Endometrium (tissue), 2 donors: ENCODE results near the gene LNX1.

Source experiments
- FAIRE-seq: peaks from 2 replicates; lab custom pipeline; 2012; peaks lifted over from hg19 to GRCh38; lab: Jason Lieb, UNC
- donor health status: control.
- donor health status: control.

LNX1 gene

GRCh38 chr4:53591372-53591892 is at the start of gene LNX1:
TSS of gene LNX1 (minus strand) at chr4:53591486. CDS start at chr4:53574002, 17,484 bp downstream.
- FAIRE-seq, result no peak

GRCh38 chr4:53640576-53641453 is 49.5 kb upstream of the LNX1 start:
- no peak for FAIRE-seq

DNA sequence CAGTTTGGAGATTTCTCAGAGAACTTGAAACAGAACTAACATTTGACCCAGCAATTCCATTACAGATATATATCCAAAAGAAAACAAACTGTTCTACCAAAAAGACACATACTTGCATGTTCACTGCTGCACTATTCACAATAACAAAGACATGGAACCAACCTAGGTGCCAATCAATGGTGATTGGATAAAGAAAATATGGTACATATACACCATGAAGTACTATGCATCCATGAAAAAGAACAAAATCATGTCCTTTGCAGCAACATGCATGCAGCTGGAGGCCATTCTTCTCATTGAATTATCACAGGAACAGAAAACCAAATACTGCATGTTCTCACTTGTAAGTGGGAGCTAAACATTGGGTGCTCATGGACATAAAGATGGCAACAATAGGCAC is 47.6 kb upstream of the LNX1 start:
- no peak for FAIRE-seq

GRCh38 chr4:53637348-53637747 is 46.1 kb upstream of the LNX1 start:
- no peak for FAIRE-seq

DNA sequence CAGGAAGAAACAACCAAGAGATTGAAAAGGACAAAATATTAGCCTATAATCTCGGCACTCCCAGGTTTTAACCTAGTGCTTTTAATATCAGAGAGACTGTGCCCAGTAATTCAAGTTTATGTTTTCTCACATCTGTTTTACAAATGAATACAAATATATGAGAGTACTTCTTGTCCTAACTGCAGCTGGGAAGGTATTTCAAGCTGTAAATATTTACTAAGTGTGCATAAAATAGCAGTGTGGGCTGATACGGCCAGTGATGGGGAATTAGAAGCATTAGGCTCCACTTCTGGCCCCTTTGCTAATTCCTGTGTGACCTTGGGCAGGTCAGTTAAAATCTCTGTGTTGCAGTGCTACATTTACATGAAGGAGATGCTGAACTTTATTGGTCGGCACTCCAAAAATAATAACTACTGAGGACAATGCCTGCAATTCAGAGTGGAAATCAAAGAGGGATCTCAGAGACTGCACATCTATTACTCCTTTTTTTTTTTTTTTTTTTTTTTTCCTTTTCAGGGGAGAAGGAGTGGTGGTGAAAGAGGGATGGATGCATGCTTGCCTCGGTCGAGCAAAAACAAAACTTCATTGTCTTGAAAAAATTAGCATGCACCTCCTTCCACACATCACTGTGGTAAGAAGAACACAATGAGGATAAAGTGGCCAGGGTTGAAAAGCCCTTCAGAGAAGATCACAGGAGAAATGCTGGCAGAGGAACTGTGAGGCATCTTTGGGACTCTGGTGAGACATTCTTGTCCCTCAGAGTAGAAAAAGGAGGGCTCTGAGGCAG is 44.6 kb upstream of the LNX1 start:
- FAIRE-seq, result peak; percentile 97

DNA sequence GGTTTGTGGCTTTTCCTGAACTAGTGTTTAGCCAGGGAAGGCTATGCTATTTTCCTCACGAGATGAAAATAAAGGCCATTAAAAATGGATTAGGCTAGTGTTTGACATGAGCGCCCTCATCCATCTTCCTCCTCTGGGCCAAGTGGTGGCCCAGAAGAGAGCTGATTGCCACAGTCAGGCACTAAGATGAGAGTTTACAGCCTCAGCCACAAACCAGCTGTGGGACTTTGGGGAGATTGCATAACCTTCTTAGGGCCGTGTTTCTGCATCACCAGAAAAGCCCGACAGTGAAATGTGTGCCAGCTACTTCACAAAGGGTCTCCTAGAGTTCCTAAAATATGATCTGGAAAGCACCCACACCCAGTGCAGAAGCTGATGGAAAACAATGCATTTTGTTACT is 42.3 kb upstream of the LNX1 start:
- FAIRE-seq, result no peak

GRCh38 chr4:53629296-53629695 is 38.0 kb upstream of the LNX1 start:
- no peak for FAIRE-seq

- no peak for FAIRE-seq
Observed at GRCh38 chr4:53626491-53626890, 35.2 kb upstream of the LNX1 start.

DNA sequence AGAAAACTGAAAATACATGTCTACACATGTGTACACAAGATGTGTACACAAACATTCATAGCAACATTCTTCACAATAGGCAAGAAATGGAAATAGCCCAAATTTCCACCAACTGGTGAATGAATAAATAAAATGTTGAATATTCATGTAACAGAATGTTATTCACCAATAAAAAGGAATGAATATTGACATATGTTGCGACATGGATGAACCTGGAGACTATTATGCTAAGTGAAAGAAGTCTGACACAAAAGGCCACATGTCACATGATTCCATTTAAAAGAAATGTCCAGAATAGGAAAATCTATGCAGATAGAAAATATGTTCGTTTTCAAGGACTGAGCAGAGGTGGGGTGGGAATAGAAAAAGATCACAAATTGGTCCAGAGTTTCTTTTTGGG is 34.6 kb upstream of the LNX1 start:
- FAIRE-seq, result no peak

DNA sequence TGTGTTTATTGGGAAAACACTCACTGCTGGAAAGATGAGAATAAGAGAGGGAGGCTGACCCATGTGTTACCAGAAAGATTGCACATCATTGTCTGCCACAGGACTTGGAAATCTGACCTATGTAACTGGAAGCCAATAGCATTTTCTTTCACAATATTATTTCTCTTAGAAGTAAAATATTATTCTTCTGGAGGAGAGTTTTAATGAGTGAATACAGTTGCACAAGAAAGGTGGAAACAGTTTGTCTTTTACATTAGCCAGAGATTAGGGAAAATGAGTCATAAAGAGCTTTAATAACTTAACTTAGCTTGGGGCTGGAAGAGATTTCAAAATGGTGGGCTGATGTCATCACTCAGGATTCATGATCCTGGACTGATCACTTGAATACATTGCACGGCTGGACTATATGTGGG is 31.5 kb upstream of the LNX1 start:
- FAIRE-seq, result no peak

GRCh38 chr4:53620956-53621355 is 29.7 kb upstream of the LNX1 start:
- FAIRE-seq, result no peak

DNA sequence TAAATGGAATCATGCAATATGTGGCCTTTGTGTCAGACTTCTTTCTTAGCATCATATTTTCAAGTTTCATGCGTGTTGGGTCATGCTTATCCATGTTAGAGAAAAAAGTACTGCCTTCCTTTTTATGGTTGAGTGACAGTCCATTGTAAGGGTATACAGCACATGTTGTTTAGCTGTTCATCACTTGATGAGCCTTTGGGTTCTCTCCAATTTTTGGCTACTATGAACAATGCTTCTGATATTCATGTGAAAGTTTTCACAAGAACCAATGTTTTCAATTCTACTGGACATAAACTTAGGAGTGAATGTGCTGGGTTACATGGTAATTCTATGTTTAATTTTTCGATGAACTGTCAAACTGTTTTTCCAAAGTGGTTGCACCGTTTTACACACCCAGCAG is 28.1 kb upstream of the LNX1 start:
- FAIRE-seq, result no peak

DNA sequence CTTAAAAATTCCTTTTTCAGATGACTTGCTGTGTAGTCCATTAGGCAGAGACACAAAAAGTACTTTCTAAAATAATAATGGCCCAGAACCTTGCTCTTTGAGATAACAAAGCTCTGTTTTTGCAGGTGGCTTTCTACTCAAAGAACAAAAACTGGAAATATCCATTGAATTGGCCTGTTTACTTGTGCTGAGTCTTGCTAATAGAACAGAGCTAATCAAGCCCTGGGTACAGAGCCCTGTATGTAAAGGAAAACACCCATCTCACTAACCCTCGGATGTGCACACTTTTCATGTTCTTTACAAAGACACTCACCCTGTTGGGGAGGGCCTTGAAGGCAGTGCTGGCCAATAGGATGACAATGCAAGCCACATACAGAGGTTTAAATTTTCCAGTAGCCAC is 27.0 kb upstream of the LNX1 start:
- FAIRE-seq, result no peak

GRCh38 chr4:53617101-53617680 is 25.9 kb upstream of the LNX1 start:
- no peak for FAIRE-seq

- no peak for FAIRE-seq
Observed at GRCh38 chr4:53616219-53616618, 24.9 kb upstream of the LNX1 start.

DNA sequence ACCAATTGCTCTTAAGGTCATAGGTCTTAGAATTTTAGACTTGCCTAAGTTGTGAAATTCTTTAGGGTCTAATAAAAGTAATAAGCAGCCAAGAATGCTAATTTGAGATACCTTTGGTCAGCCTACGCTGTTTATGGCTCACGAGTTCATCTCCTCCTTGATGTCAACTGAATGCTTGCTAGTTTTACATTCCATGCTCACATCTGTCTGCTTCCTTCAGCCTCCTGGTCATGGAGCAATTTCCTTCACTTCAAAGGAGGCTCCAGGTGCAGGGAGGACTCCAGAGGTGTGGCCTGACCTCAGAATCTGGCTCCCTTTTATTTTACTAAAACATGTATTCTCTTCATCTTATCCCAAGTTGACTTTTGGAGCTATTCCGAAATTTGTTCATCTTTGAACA is 23.3 kb upstream of the LNX1 start:
- FAIRE-seq, result no peak

DNA sequence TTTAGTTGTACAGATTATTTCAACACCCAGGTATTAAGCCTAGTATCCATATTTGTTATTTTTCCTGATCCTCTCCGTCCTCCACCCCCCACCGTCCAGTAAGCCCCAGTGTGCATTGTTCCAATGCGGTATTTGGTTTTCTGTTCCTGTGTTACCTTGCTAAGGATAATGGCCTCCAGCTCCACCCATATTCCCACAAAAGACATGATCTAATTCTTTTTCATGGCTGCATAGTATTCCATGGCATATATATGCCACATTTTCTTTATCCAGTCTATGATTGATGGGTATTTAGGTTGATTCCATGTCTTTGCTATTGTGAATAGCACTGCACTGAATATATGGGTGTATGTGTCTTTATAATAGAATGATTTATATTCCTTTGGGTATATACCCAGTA is 22.1 kb upstream of the LNX1 start:
- no peak for FAIRE-seq

GRCh38 chr4:53608649-53609048 is 17.4 kb upstream of the LNX1 start:
- no peak for FAIRE-seq

GRCh38 chr4:53608242-53608641 is 17.0 kb upstream of the LNX1 start:
- no peak for FAIRE-seq

DNA sequence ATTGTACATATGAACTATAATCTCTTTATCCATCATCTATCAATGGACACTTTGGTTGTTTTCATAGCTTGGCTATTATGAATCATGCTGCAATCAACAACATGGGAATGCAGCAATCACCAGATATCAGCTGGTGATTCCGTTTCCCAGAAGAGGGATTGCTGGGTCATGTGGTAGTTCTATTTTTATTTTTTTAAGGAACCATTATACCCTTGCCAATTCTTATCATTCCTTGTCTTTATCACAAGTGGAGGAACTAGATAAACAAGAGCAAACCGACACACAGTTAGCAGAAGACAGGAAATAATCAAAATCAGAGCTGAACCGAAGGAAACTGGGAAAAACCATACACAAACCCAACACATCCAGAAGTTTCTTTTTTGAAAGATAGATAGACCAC is 14.5 kb upstream of the LNX1 start:
- no peak for FAIRE-seq

DNA sequence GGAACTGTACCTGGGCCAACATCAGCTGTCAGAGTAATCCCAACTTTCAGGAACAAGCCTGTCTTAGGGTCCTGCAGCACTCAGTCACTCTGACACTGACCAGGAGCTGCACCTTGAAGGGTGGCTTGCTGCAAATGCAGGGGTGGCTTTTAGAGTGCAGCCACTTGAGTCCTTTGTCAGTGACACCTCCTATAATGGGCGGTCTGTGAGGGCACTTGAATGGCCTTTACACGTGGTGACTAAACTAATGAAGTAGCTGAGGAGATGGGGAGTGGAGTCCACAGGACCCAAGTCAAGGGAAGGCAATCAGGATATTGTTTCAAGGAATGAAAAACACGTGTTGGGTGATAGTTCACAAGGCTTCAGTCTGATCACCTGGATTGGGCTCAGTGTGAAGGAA is 11.1 kb upstream of the LNX1 start:
- FAIRE-seq, result no peak

- no peak for FAIRE-seq
Observed at GRCh38 chr4:53601251-53601764, 10.0 kb upstream of the LNX1 start.

GRCh38 chr4:53599632-53600031 is 8.3 kb upstream of the LNX1 start:
- no peak for FAIRE-seq
